GM23248 (cell line): ENCODE results near the gene NDUFA12.

Source experiments
- EZH2 ChIP-seq: fragments of 200-600 bp; sonication (generic); IDR thresholded peaks from 2 replicates; pipeline ENCODE4 v1.6.1; 2018; ENCODE audit warnings: antibody characterized with exemption, mild to moderate bottlenecking; ENCODE audit not compliant: insufficient read depth, poor library complexity, severe bottlenecking
- EZH2phosphoT487 ChIP-seq: fragments of 200-600 bp; sonication (generic); IDR thresholded peaks from 2 replicates; pipeline ENCODE4 v1.6.1; 2018; ENCODE audit warnings: antibody characterized with exemption, moderate library complexity, mild to moderate bottlenecking, low read depth; ENCODE audit not compliant: insufficient read depth

- TF ChIP-seq EZH2 = no peak
- no peak for TF ChIP-seq EZH2phosphoT487
Measured at GRCh38 chr12:94957006-94957405, 46.5 kb downstream of the NDUFA12 start.
